K562 (cell line): ENCODE data around the gene SOX11. TPM values are rescaled to one million over a fixed set of nuclear protein-coding genes. Genes with fewer than 3 reads are reported as not detected.

Source experiments
- polyA plus RNA-seq, 8 experiments: library from polyadenylated mRNA; depleted of rRNA in 4 of 8; stranded (reverse) in 5 of 8; unstranded in 3 of 8; fragments of >200 nt; fragmentation: Nextera tagmentation in 2 of 8; fragmentation: Illumina TruSeq in 1 of 8; extraction: Ambion mirVana in 2 of 8; extraction: Trizol in 1 of 8; gene quantifications; 2 replicates each; pipeline versions ENCODE4 v1.2.1 to v1.2.3, GENCODE V29; 2011 to 2014; ENCODE audit warnings: inconsistent platforms in 1 of 8, missing spikeins in 1 of 8
- total RNA-seq, 7 experiments: library from RNA; depleted of rRNA in 6 of 7; stranded (reverse); fragments of >200 nt in 6 of 7; fragmentation: Illumina TruSeq in 2 of 7; extraction: Trizol in 2 of 7; gene quantifications; 2 replicates each; pipeline versions ENCODE4 v1.2.1 to v1.2.3, GENCODE V29; 2011 to 2021; ENCODE audit warnings: low replicate concordance in 1 of 7
- TF ChIP-seq, protein P1 (sequence below): fragments of 450-650 bp; IDR thresholded peaks from 2 replicates; pipeline ENCODE4 v1.6.1; 2016; ENCODE audit warnings: mild to moderate bottlenecking, moderate library complexity

The SOX11 gene
- total and polyA plus RNA-seq, 9 of the 15 experiments (the other 6 are each of a cell fraction or from before 2014, with no cell fraction given): 0.02 TPM; not detected in 8

- TF ChIP-seq, protein P1, sequence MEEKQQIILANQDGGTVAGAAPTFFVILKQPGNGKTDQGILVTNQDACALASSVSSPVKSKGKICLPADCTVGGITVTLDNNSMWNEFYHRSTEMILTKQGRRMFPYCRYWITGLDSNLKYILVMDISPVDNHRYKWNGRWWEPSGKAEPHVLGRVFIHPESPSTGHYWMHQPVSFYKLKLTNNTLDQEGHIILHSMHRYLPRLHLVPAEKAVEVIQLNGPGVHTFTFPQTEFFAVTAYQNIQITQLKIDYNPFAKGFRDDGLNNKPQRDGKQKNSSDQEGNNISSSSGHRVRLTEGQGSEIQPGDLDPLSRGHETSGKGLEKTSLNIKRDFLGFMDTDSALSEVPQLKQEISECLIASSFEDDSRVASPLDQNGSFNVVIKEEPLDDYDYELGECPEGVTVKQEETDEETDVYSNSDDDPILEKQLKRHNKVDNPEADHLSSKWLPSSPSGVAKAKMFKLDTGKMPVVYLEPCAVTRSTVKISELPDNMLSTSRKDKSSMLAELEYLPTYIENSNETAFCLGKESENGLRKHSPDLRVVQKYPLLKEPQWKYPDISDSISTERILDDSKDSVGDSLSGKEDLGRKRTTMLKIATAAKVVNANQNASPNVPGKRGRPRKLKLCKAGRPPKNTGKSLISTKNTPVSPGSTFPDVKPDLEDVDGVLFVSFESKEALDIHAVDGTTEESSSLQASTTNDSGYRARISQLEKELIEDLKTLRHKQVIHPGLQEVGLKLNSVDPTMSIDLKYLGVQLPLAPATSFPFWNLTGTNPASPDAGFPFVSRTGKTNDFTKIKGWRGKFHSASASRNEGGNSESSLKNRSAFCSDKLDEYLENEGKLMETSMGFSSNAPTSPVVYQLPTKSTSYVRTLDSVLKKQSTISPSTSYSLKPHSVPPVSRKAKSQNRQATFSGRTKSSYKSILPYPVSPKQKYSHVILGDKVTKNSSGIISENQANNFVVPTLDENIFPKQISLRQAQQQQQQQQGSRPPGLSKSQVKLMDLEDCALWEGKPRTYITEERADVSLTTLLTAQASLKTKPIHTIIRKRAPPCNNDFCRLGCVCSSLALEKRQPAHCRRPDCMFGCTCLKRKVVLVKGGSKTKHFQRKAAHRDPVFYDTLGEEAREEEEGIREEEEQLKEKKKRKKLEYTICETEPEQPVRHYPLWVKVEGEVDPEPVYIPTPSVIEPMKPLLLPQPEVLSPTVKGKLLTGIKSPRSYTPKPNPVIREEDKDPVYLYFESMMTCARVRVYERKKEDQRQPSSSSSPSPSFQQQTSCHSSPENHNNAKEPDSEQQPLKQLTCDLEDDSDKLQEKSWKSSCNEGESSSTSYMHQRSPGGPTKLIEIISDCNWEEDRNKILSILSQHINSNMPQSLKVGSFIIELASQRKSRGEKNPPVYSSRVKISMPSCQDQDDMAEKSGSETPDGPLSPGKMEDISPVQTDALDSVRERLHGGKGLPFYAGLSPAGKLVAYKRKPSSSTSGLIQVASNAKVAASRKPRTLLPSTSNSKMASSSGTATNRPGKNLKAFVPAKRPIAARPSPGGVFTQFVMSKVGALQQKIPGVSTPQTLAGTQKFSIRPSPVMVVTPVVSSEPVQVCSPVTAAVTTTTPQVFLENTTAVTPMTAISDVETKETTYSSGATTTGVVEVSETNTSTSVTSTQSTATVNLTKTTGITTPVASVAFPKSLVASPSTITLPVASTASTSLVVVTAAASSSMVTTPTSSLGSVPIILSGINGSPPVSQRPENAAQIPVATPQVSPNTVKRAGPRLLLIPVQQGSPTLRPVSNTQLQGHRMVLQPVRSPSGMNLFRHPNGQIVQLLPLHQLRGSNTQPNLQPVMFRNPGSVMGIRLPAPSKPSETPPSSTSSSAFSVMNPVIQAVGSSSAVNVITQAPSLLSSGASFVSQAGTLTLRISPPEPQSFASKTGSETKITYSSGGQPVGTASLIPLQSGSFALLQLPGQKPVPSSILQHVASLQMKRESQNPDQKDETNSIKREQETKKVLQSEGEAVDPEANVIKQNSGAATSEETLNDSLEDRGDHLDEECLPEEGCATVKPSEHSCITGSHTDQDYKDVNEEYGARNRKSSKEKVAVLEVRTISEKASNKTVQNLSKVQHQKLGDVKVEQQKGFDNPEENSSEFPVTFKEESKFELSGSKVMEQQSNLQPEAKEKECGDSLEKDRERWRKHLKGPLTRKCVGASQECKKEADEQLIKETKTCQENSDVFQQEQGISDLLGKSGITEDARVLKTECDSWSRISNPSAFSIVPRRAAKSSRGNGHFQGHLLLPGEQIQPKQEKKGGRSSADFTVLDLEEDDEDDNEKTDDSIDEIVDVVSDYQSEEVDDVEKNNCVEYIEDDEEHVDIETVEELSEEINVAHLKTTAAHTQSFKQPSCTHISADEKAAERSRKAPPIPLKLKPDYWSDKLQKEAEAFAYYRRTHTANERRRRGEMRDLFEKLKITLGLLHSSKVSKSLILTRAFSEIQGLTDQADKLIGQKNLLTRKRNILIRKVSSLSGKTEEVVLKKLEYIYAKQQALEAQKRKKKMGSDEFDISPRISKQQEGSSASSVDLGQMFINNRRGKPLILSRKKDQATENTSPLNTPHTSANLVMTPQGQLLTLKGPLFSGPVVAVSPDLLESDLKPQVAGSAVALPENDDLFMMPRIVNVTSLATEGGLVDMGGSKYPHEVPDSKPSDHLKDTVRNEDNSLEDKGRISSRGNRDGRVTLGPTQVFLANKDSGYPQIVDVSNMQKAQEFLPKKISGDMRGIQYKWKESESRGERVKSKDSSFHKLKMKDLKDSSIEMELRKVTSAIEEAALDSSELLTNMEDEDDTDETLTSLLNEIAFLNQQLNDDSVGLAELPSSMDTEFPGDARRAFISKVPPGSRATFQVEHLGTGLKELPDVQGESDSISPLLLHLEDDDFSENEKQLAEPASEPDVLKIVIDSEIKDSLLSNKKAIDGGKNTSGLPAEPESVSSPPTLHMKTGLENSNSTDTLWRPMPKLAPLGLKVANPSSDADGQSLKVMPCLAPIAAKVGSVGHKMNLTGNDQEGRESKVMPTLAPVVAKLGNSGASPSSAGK: no peak
Measured at GRCh38 chr2:5690718-5691220, 1.4 kb upstream of the SOX11 start (continued).
